GM19240 (cell line): ENCODE results near the gene FASN.

ENCODE experiments used
- DNase-seq: peaks from one replicate; pipeline ENCODE4 v3.0.0; 2011; ENCODE audit warnings: low spot score; ENCODE audit not compliant: insufficient read length

The FASN gene

GRCh38 chr17:82101767-82102679 is 4.0 kb upstream of the FASN start:
- DNase-seq: no peak

GRCh38 chr17:82101301-82101715 is 3.3 kb upstream of the FASN start:
- no peak for DNase-seq

DNA sequence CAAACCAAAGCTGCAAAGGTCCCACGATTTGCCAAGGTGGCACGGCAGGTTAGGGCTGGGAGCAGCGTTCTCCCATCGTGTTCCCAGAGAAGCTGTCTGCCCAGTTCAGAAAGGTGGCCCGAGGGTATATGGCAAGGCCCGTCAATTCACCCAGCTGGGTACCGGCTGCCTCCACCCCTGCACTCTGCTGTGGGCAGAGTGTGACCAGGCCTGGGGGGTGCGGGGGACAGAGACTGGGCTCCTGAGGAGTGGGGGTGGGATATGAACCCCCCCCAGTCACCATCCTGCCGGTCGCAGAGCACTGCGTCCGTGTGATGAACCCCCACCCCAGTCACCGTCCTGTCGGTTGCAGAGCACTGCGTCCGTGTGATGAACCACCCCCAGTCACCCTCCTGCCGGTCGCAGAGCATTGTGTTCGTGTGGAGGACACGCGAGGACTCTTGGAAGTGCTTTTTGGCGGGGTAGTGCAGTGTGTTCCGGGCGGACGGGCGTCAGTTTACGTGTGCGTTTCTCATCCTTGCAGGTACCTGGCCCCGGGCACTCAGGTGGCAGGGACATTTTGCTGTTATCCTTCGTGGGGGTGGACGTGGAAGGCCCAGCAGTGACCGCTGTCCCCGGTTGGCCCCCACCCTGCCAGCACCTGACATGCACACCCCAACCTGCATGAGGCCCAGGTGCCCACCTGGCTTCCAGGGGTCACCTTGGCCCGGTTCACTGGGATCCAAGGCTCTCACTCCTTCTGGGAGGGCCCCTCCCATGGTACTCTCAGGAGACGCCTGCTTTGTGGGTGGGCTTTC is 2.7 kb upstream of the FASN start:
- no peak for DNase-seq

- no peak for DNase-seq
Observed at GRCh38 chr17:82098939-82099763, 1.1 kb upstream of the FASN start.

GRCh38 chr17:82097919-82098168 is 192 bp downstream of the FASN start:
- DNase-seq: no peak

DNA sequence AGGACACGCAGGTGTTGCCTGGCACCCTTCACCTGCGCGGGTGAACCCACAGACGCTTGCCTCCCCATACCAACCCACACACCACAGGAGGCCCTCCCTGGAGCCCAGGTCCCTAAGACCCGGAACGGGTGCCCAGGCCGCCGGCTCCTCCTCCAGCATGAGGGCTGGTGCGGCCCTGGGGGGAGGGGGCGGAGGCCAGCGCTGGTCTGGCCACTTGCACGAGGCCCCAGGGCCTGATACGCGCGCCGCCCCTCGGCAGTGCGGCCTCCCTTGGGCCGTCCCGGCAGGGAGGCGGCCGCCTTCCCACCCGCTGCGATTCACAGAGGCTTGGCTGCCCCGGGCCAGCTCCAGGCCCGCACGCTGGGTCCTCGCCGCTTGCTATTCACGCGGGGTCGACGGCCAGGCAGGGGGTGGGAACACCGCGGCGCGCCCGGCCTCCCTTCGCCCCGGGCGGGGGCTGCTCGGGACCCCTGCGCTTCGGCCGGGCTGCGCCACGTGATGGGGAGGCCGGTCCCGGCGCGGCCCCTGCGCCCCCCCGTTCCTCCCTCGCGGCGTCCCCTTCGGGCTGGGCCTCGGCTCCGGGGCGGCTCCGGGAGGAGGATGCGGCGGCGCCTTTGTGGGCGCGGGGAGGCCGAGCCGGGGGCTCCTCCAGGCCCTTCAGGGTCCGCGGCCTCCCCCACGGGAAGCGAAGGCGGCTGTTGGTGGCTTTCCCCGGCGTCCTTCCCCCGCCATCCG is 685 bp downstream of the FASN start:
- DNase-seq: peak; percentile 61

DNA sequence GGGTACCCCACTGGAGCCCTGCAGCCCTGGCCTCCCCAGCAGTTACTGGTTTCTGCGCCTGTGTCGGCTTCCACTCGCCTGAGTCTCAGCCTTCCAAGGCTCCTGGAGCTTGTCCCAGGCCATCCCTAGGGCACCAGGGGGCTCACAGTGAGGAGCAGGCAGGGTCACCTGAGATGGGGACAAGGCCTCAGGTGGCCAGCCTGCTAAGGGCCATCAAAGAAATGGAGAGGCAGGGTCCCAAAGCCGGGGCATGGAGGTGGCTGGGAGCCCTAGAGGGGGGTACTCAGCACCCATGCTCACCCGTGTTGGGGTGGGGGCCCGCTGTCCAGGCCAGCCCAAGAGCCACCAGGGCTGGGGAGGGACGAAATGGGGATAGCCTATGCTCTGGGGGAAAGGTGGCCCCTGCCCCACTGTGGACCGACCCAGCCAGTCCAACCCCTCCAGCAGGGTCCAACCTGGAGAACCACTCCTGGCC is 1.3 kb downstream of the FASN start:
- DNase-seq: no peak

GRCh38 chr17:82095777-82096708 is 2.0 kb downstream of the FASN start:
- no peak for DNase-seq

- no peak for DNase-seq
Observed at GRCh38 chr17:82094931-82095776, 2.9 kb downstream of the FASN start.

GRCh38 chr17:82092995-82093751 is 4.9 kb downstream of the FASN start:
- no peak for DNase-seq

GRCh38 chr17:82092628-82092994 is 5.4 kb downstream of the FASN start:
- no peak for DNase-seq

DNA sequence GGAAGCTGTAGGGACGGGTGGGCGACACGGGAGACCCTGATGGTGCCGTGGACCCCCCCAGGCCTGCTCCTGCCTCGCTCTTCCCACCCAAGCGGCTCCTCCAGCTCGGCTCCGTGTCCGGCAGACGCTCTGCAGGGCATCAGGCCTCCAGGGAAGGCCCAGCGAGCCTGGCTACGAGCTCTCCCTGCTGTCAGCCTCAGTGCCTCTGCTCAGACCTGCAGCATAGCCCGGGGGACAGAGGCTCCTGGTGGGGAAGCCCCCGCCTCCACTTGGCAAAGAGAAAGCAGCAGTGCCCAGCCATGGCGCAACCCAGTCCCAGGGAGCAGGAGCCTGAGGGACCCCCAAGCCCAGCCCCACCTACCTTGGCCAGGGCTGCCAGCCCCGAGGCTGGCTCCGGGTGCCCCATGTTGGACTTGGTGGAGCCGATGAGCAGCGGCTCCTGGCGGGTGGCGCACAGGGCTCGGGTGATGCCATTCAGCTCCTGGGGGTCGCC is 5.9 kb downstream of the FASN start:
- DNase-seq: no peak

- no peak for DNase-seq
Observed at GRCh38 chr17:82091264-82092066, 6.6 kb downstream of the FASN start.

GRCh38 chr17:82090549-82091263 is 7.3 kb downstream of the FASN start:
- DNase-seq: no peak

DNA sequence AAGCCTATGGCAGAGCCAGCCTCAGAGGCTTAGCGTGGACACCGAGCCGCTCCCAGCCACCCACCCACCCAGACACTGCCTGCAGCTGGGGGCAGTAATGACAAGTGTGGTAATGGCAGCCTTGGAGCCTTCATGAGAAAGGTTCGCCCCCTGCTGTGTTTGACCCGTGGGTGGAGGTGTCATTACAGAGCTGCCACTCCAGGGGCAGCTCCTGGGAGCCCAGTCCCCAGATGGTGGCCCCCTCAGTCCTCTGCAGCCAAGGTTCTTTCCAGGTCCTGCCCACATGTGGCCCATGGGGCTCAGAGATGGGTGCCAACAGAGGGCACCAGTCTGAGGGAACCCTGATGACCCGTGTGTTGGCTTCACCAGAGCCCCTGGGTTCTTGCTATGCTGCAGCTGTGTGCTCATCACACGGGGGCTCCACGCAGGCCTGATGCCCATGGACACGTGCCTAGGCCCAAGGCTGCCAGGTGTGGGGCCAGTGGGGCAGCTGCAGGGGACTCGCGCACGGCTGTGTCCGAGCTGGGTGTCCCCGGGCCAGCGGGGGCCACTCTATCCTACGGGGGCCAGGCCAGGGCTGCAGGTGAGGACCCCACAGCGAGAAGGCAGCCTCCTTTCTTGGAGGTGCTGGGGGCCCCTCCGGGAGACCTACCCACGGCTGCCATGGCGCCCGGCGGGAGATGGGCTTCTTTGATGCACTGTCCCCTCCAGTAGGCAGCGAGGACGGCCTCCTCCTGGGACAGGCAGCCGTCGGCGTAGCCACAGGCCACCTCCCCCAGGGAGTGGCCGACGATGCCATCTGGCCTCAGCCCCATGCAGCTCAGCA is 8.1 kb downstream of the FASN start:
- no peak for DNase-seq
